Gastrocnemius medialis (tissue), 4 donors: ENCODE data around the gene ADSL. TPM values are rescaled to one million over a fixed set of nuclear protein-coding genes. Genes with fewer than 3 reads are reported as not detected.
A peak's percentile ranks its signal among the peaks of the same experiment; 100 is the strongest.

Experiments
- ATAC-seq, 2 donors: fragments of 150-250 bp; one replicate each; pipeline ENCODE4 v1.9.1; 2016
- DNase-seq, 2 donors: peaks; one replicate each; pipeline ENCODE4 v3.0.0-alpha.2; 2019
- H3K27ac ChIP-seq, 4 donors: fragments of 200-600 bp; sonication (generic); 1 replicate in 1 of 4; 2 replicates in 3 of 4; pipeline ENCODE4 v1.5.1; 2016 to 2018; ENCODE audit warnings: mild to moderate bottlenecking in 2 of 4, moderate library complexity in 1 of 4
- H3K27me3 ChIP-seq, 3 donors: fragments of 200-600 bp; sonication (generic) in 2 of 3; 1 replicate in 1 of 3; 2 replicates in 2 of 3; pipeline versions ENCODE4 v1.5.1 to v1.6.0; 2016 to 2019; ENCODE audit warnings: mild to moderate bottlenecking in 1 of 3, moderate library complexity in 1 of 3
- H3K36me3 ChIP-seq, 2 donors: fragments of 200-600 bp; sonication (generic) in 1 of 2; one replicate each; pipeline ENCODE4 v1.5.1; 2017 to 2018
- H3K4me1 ChIP-seq, 2 donors: fragments of 200-600 bp; sonication (generic) in 1 of 2; one replicate each; pipeline ENCODE4 v1.5.1; 2016 to 2017; ENCODE audit warnings: mild to moderate bottlenecking in 2 of 2
- H3K4me3 ChIP-seq, 4 donors: fragments of 200-600 bp; sonication (generic) in 3 of 4; 1 replicate in 1 of 4; 2 replicates in 3 of 4; pipeline ENCODE4 v1.5.1; 2016 to 2019; ENCODE audit warnings: mild to moderate bottlenecking in 2 of 4
- H3K9me3 ChIP-seq, 3 donors: fragments of 200-600 bp; sonication (generic) in 2 of 3; 1 replicate in 1 of 3; 2 replicates in 2 of 3; pipeline ENCODE4 v1.5.1; 2016 to 2019
- POLR2A ChIP-seq, 2 donors: fragments of 450-650 bp; IDR thresholded peaks; one replicate each; pipeline ENCODE4 v1.6.1; 2017; ENCODE audit warnings: antibody characterized with exemption in 2 of 2, mild to moderate bottlenecking in 2 of 2, moderate library complexity in 2 of 2
- in situ Hi-C, 4 donors: fragments of 200-750 bp; cut with MboI; loops; one replicate each; pipeline versions ENCODE4 v1.15.0 to v1.8.0; 2017; ENCODE audit warnings: low sequenced_read_pairs in 4 of 4
- intact Hi-C: fragments of 100-400 bp; cut with DNase I; formaldehyde crosslinking; loops from one replicate; pipeline ENCODE4 v1.15.1; 2023; ENCODE audit warnings: low total_unique reads
- total RNA-seq, 4 donors: library from RNA; depleted of rRNA; stranded (reverse); fragments of >200 nt; gene quantifications; one replicate each; pipeline versions ENCODE4 v1.1.0 to v1.2.3, GENCODE V29; 2016
- TF ChIP-seq, protein P1 (sequence below), 5 experiments: fragments of 450-650 bp in 3 of 5; fragments of 200-600 bp in 2 of 5; sonication (generic) in 2 of 5; IDR thresholded peaks in 4 of 5; conservative IDR thresholded peaks in 1 of 5; 1 replicate in 4 of 5; 2 replicates in 1 of 5; pipeline ENCODE4 v1.5.1; 2016 to 2019; ENCODE audit warnings: antibody characterized with exemption in 5 of 5, mild to moderate bottlenecking in 3 of 5, moderate library complexity in 3 of 5

The ADSL gene
- total RNA-seq = 100 to 1,000 TPM; 249 to 283 (median 262) TPM

- ATAC-seq (peak; percentile 80 to 86), DNase-seq (peak; percentile 88 to 94)
- Histone ChIP-seq H3K4me1 (peaks cover 50 to 61% of the 10 kb centered on the region in 2 donors), H3K36me3 (peaks cover 0 to 21% of the 10 kb centered on the region in 2 donors), H3K27ac (peak within 1 kb of the TSS; percentile 90 to 98 (median 96)), H3K9me3 (no peaks in the 10 kb centered on the region), H3K27me3 (no peaks in the 10 kb centered on the region), H3K4me3 (peak within 1 kb of the TSS; percentile 70 to 87 (median 76))
- in situ Hi-C loops = loop anchor here in 3 of 4 donors (10.0 to 25.0 kb wide), 3 partner anchors 62 to 809 kb away; partner anchors contain the start of gene RPS19BP1 (in 2 of the 3)
- TF ChIP-seq, protein P1, sequence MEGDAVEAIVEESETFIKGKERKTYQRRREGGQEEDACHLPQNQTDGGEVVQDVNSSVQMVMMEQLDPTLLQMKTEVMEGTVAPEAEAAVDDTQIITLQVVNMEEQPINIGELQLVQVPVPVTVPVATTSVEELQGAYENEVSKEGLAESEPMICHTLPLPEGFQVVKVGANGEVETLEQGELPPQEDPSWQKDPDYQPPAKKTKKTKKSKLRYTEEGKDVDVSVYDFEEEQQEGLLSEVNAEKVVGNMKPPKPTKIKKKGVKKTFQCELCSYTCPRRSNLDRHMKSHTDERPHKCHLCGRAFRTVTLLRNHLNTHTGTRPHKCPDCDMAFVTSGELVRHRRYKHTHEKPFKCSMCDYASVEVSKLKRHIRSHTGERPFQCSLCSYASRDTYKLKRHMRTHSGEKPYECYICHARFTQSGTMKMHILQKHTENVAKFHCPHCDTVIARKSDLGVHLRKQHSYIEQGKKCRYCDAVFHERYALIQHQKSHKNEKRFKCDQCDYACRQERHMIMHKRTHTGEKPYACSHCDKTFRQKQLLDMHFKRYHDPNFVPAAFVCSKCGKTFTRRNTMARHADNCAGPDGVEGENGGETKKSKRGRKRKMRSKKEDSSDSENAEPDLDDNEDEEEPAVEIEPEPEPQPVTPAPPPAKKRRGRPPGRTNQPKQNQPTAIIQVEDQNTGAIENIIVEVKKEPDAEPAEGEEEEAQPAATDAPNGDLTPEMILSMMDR (IDR thresholded peaks at IDR 0.05 in 4 of 5, conservative IDR thresholded peaks at IDR 0.05 in 1 of 5) = peak in 3 of 5 experiments; percentile 7 to 38 (median 29)
- peak; percentile 98 to 99 for TF ChIP-seq POLR2A (IDR thresholded peaks at IDR 0.05)
- intact Hi-C loops = loop anchor here (1.0 to 10.0 kb wide), 8 partner anchors 70 to 814 kb away; partner anchors contain the start of genes MRTFA, RPS19BP1 and TNRC6B
These were observed at the start of gene ADSL for GRCh38 chr22:40346185-40347118. ADSL (plus strand) TSS chr22:40346500; CDS start chr22:40346559, 59 bp downstream.

GRCh38 chr22:40300316-40300715, 46.0 kb upstream of the ADSL start:
- in situ Hi-C loops = loop anchor here in 1 of 4 donors (25.0 kb wide), 1 partner anchor 112 kb away; no protein-coding TSS in a partner anchor
- peaks cover 0 to 30% of the 10 kb centered on the region in 2 donors for H3K36me3 ChIP-seq
- no peak for ATAC-seq

DNA sequence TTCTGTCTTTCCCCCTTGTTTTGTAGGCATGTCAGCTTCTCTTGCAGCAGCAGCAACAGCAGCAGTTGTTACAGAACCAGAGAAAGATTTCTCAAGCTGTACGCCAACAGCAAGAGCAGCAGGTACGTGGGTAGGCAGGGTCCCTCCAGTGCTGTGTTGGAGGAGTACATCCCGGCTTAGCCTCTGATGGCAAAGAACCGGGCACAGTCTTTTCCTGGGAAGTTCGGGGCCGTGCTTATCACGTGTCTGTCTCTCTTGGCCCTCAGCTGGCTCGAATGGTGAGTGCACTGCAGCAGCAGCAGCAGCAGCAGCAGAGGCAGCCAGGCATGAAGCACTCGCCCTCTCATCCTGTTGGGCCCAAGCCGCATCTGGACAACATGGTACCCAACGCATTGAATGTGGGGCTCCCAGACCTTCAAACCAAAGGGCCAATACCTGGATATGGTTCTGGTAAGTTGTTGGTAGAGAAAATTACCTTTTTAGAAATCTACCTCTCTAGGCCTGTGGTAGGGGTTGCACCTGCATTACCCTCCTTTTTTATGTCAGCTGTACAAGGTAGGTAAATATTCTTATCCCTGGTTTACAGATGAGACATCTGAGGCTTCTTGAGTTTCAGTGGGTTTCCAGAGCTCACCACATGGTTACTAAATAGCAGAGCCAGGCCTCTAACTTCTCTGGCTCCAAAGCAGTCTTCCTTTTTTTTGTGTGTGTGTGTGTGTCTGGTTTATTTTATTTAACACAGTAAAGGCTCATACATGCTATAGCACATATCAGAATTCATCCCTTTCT, 45.2 kb upstream of the ADSL start:
- Histone ChIP-seq H3K27ac (no peak overlapping the region), H3K9me3 (no peaks in the 10 kb centered on the region), H3K36me3 (peaks cover 0 to 30% of the 10 kb centered on the region in 2 donors), H3K4me3 (no peak overlapping the region), H3K27me3 (no peaks in the 10 kb centered on the region), H3K4me1 (no peaks in the 10 kb centered on the region)
- intact Hi-C loops (no loop called here), in situ Hi-C loops (loop anchor here in 1 of 4 donors (25.0 kb wide), 1 partner anchor 111 kb away; no protein-coding TSS in a partner anchor)
- ATAC-seq (no peak), DNase-seq (no peak)
- no peak for TF ChIP-seq POLR2A (IDR thresholded peaks at IDR 0.05)
- TF ChIP-seq, protein P1 (IDR thresholded peaks at IDR 0.05 in 4 of 5, conservative IDR thresholded peaks at IDR 0.05 in 1 of 5) = no peak

More at GRCh38 chr22:40300316-40300715, 46.0 kb upstream of the ADSL start:
- Histone ChIP-seq H3K4me3 (no peak overlapping the region), H3K27ac (no peak overlapping the region), H3K9me3 (no peaks in the 10 kb centered on the region), H3K4me1 (no peaks in the 10 kb centered on the region), H3K27me3 (no peaks in the 10 kb centered on the region)
- no peak for DNase-seq
- intact Hi-C loops = no loop called here
- TF ChIP-seq POLR2A (IDR thresholded peaks at IDR 0.05) = no peak
- TF ChIP-seq, protein P1 (IDR thresholded peaks at IDR 0.05 in 4 of 5, conservative IDR thresholded peaks at IDR 0.05 in 1 of 5) = no peak

- no peak for DNase-seq
- Histone ChIP-seq H3K36me3 (peaks cover 0 to 30% of the 10 kb centered on the region in 2 donors), H3K27me3 (no peaks in the 10 kb centered on the region), H3K4me1 (no peaks in the 10 kb centered on the region), H3K4me3 (no peak overlapping the region), H3K27ac (no peak overlapping the region), H3K9me3 (no peaks in the 10 kb centered on the region)
- no peak for ATAC-seq
- intact Hi-C loops = no loop called here
- in situ Hi-C loops = loop anchor here in 1 of 4 donors (25.0 kb wide), 1 partner anchor 110 kb away; no protein-coding TSS in a partner anchor
- no peak for TF ChIP-seq POLR2A (IDR thresholded peaks at IDR 0.05)
- TF ChIP-seq, protein P1 (IDR thresholded peaks at IDR 0.05 in 4 of 5, conservative IDR thresholded peaks at IDR 0.05 in 1 of 5) = no peak
These were observed 44.2 kb upstream of the ADSL start for GRCh38 chr22:40302149-40302548.
